A673 (cell line): Measurements from ENCODE around the gene HBP1. TPM values are rescaled to one million over a fixed set of nuclear protein-coding genes. Genes with fewer than 3 reads are reported as not detected.

Source experiments
- BruUV-seq: library from RNA; stranded (reverse); fragments of 400-500 nt; replicated peaks from 2 replicates; lab custom pipeline; 2021; lab: Mats Ljungman, UMichigan
- CTCF ChIA-PET: fragments of 300-600 bp; sonication (Branson Sonifier 250); formaldehyde crosslinking; loops from one replicate; lab custom pipeline; 2022; ENCODE audit warnings: antibody characterized with exemption; lab: Charles Lee
- POLR2A ChIA-PET: fragments of 300-600 bp; sonication (Branson Sonifier 250); formaldehyde crosslinking; loops from one replicate; lab custom pipeline; 2022; ENCODE audit warnings: antibody characterized with exemption; ENCODE audit not compliant: low non-redundant PET; lab: Charles Lee
- DNase-seq: peaks from one replicate; pipeline ENCODE4 v3.0.0-alpha.2; 2015; ENCODE audit warnings: low spot score
- H3K27ac ChIP-seq: fragments of 200-600 bp; sonication (generic); 2 replicates; pipeline ENCODE4 v1.5.1; 2016; ENCODE audit warnings: mixed run types, low read depth, mild to moderate bottlenecking, mixed read lengths, antibody characterized with exemption, low read length; ENCODE audit not compliant: poor library complexity, severe bottlenecking
- H3K27me3 ChIP-seq: fragments of 200-600 bp; sonication (generic); replicated peaks from 2 replicates; pipeline ENCODE4 v1.6.1; 2017; ENCODE audit warnings: mixed run types, low read depth, mild to moderate bottlenecking, mixed read lengths, antibody characterized with exemption, low read length; ENCODE audit not compliant: insufficient read depth, poor library complexity
- H3K36me3 ChIP-seq: fragments of 200-600 bp; sonication (generic); 2 replicates; pipeline ENCODE4 v1.6.1; 2016; ENCODE audit warnings: mixed run types, mild to moderate bottlenecking, mixed read lengths, antibody characterized with exemption, low read length; ENCODE audit not compliant: insufficient read depth, poor library complexity, severe bottlenecking
- H3K4me1 ChIP-seq: fragments of 200-600 bp; sonication (generic); 2 replicates; pipeline ENCODE4 v1.6.1; 2017; ENCODE audit warnings: mixed run types, mild to moderate bottlenecking, mixed read lengths, antibody characterized with exemption, low read length; ENCODE audit not compliant: insufficient read depth, poor library complexity, severe bottlenecking
- H3K4me3 ChIP-seq: fragments of 200-600 bp; sonication (generic); 2 replicates; pipeline ENCODE4 v1.5.1; 2016; ENCODE audit warnings: low read depth, mixed run types, mild to moderate bottlenecking, mixed read lengths, low read length; ENCODE audit not compliant: poor library complexity, severe bottlenecking
- H3K9me3 ChIP-seq: fragments of 200-600 bp; sonication (generic); 2 replicates; pipeline ENCODE4 v1.6.1; 2016; ENCODE audit warnings: mixed run types, low read depth, mild to moderate bottlenecking, mixed read lengths, antibody characterized with exemption, low read length; ENCODE audit not compliant: poor library complexity, severe bottlenecking
- EZH2 ChIP-seq: fragments of 200-600 bp; sonication (generic); IDR thresholded peaks from 2 replicates; pipeline ENCODE4 v1.6.1; 2017; ENCODE audit warnings: borderline replicate concordance, low read depth, mild to moderate bottlenecking, mixed read lengths, antibody characterized with exemption, low read length; ENCODE audit not compliant: poor library complexity, severe bottlenecking
- intact Hi-C: fragments of 100-400 bp; cut with micrococcal nuclease; formaldehyde crosslinking; loops from one replicate; pipeline ENCODE4 v1.10.0; 2022; ENCODE audit not compliant: unreplicated experiment
- total RNA-seq: library from RNA; stranded (reverse); gene quantifications from 2 replicates; pipeline ENCODE4 v1.2.3, GENCODE V29; 2021
- TF ChIP-seq, protein P1 (sequence below): fragments of 300-800, 200-600 bp; sonication (generic); conservative IDR thresholded peaks from 2 replicates; pipeline ENCODE4 v1.5.1; 2017; ENCODE audit warnings: low read depth, mild to moderate bottlenecking, antibody characterized with exemption, low read length, moderate library complexity, mixed read lengths

The HBP1 gene
- total RNA-seq, 1 experiment from 2014 or later, result 11.7 TPM

DNA sequence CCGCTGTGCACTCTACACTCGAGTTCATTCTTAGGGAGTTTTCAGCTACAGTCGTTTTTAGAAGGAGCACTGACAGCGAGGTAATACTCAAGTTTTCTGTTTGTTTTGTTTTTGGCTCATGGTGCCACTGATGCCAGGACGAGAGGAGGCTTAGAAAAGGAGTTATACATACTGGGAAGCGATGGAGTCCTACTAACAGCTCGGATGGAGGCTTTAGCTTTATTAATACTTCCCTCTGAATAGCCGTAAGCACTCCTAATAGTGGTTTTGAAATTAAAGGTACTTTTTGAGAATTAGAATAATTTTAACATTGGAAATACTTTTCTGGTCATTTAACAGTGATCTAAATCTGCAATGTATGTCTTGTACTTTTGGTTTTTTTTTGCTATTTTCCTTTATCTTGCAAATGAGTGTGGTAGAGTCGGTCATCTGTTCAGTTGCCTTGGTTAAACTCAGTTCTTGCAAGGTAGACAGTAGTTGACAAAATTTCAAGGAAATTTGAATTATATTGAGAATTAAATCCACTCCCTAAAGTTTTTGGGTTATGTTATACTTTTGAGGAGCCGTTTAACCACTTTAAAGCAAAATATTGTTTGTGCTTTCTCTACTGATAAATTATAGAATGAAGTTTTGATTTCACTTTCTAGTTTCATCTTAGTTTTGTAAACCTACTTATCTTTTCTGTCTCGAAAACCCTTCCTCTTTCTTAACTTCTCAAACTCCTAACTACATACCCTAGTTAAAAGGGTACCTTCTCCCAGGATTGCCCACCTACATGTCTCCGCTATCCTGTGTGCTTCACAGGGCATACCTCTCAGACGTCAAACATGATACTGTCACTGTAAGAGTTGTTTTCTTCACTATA, 1.5 kb downstream of the HBP1 start:
- peak overlapping the region; percentile 87 for H3K27ac ChIP-seq
- intact Hi-C loops, result no loop called here

GRCh38 chr7:107171496-107171895, 2.7 kb downstream of the HBP1 start:
- Histone ChIP-seq H3K4me1 (peaks cover 3% of the 10 kb centered on the region), H3K4me3 (no peak overlapping the region), H3K36me3 (no peaks in the 10 kb centered on the region), H3K27me3 (no peaks in the 10 kb centered on the region), H3K27ac (no peak overlapping the region), H3K9me3 (no peaks in the 10 kb centered on the region)
- ChIA-PET CTCF (no interaction called here), POLR2A (no interaction called here)
- no peak for DNase-seq
- intact Hi-C loops, result no loop called here
- TF ChIP-seq, protein P1, sequence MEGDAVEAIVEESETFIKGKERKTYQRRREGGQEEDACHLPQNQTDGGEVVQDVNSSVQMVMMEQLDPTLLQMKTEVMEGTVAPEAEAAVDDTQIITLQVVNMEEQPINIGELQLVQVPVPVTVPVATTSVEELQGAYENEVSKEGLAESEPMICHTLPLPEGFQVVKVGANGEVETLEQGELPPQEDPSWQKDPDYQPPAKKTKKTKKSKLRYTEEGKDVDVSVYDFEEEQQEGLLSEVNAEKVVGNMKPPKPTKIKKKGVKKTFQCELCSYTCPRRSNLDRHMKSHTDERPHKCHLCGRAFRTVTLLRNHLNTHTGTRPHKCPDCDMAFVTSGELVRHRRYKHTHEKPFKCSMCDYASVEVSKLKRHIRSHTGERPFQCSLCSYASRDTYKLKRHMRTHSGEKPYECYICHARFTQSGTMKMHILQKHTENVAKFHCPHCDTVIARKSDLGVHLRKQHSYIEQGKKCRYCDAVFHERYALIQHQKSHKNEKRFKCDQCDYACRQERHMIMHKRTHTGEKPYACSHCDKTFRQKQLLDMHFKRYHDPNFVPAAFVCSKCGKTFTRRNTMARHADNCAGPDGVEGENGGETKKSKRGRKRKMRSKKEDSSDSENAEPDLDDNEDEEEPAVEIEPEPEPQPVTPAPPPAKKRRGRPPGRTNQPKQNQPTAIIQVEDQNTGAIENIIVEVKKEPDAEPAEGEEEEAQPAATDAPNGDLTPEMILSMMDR, result no peak
- no peak for TF ChIP-seq EZH2
- no TSS peak for BruUV-seq

More for the DNA sequence above, 1.5 kb downstream of the HBP1 start:
- TSS peak; percentile 75 for BruUV-seq
- H3K4me1 ChIP-seq, result peaks cover 5% of the 10 kb centered on the region
- DNase-seq, result no peak
- H3K36me3 ChIP-seq, result no peaks in the 10 kb centered on the region
- no peaks in the 10 kb centered on the region for H3K27me3 ChIP-seq
- TF ChIP-seq EZH2, result no peak
- TF ChIP-seq, protein P1, result no peak
- ChIA-PET CTCF (no interaction called here), POLR2A (no interaction called here)
- H3K9me3 ChIP-seq, result no peaks in the 10 kb centered on the region
- peak overlapping the region; percentile 84 for H3K4me3 ChIP-seq

- TF ChIP-seq, protein P1, result no peak
- TF ChIP-seq EZH2, result no peak
- no TSS peak for BruUV-seq
- Histone ChIP-seq H3K4me3 (no peak overlapping the region), H3K36me3 (no peaks in the 10 kb centered on the region), H3K27me3 (no peaks in the 10 kb centered on the region), H3K4me1 (no peaks in the 10 kb centered on the region), H3K9me3 (no peaks in the 10 kb centered on the region), H3K27ac (no peak overlapping the region)
- no peak for DNase-seq
- ChIA-PET POLR2A (no interaction called here), CTCF (no interaction called here)
- intact Hi-C loops, result no loop called here
Observed at GRCh38 chr7:107172276-107173032, 3.7 kb downstream of the HBP1 start.
